PFSK-1 (cell line): Measurements from ENCODE around the gene NKAIN2.

ENCODE experiments used
- POLR2AphosphoS5 ChIP-seq: IDR thresholded peaks from 2 replicates; pipeline ENCODE4 v1.6.1; 2012; ENCODE audit warnings: low read depth, mild to moderate bottlenecking, control low read depth, low read length, moderate library complexity
- SIN3A ChIP-seq: IDR thresholded peaks from 2 replicates; pipeline ENCODE4 v1.6.1; 2012; ENCODE audit warnings: mild to moderate bottlenecking, low read length, moderate library complexity, borderline replicate concordance; ENCODE audit not compliant: insufficient read depth

DNA sequence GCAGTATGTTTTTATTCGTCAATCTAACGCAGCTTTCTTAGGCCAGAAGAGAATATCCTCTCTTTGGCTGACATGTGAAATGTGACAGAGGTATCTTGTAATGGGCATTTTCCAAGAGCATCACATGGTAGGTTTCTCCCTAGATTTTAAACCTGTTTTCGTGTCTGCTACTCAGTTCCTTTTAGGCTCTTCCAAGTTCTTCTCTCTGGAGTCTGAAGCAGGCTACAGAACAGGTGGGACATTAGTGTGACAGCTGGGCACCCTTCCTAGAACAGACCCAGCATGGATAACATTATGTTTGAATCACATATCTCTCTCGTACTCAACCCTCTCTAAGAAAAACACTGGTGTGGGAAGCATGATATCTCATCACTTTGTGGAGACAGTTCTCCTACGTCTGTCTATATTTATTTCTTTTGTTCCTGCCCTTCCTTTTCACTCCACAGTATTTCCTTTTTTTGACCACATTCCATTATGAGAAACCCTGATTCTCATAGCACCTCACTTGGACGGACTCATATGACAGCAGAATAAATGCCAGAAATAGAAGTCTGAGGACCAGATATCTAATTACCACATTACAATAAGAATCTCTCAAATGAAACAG, 263.4 kb downstream of the NKAIN2 start:
- TF ChIP-seq POLR2AphosphoS5 (no peak), SIN3A (no peak)
